ENCODE measurements around the gene CT45A6.
"Not testable (repeated sequence)": the region's sequence is repeated elsewhere in the genome, so short reads cannot be mapped to it uniquely, and the experiment has no call there.

Gene CT45A6

DNA sequence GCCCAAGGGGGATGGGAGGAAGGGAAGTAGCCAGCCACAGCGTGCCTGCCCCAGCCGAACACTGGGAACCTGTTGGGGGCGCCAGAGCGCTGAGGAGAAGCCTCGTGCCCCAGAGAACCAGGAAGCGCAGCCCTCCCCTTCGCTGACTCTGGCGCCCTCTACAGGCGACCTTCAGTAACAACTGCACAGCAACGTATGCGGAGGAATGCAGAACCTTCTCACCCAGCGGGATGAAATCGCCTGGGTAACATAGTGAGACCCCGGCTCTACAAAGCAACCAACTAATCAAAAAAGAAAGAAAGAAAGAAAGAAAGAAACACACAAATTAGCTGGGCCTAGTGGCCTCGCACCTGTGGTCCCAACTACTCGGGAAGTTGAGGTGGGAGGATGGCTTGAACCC lies at the start of gene CT45A6:
Gene CT45A6, minus strand, starts transcription at position 101 of the 400 bp plus-strand sequence. CDS start 3,794 bp downstream, outside the sequence.
- not testable (repeated sequence) for DNase-seq (ENCODE audit: low read depth)

GRCh38 chrX:135837180-135837579 lies 34.6 kb upstream of the CT45A6 start, which contains the start of gene CT45A7:
Gene CT45A7 (minus strand): TSS chrX:135837280. CDS start chrX:135833533, 3,747 bp downstream.
- not testable (repeated sequence) for DNase-seq (ENCODE audit: low read depth)

DNA sequence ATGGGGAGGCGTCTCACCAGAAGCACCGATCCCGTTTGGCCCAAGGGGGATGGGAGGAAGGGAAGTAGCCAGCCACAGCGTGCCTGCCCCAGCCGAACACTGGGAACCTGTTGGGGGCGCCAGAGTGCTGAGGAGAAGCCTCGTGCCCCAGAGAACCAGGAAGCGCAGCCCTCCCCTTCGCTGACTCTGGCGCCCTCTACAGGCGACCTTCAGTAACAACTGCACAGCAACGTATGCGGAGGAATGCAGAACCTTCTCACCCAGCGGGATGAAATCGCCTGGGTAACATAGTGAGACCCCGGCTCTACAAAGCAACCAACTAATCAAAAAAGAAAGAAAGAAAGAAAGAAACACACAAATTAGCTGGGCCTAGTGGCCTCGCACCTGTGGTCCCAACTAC lies 17.3 kb upstream of the CT45A6 start, which contains the start of gene CT45A2:
Gene CT45A2, minus strand, starts transcription at position 101 of the 400 bp plus-strand sequence. CDS start 3,747 bp downstream, outside the sequence.
- not testable (repeated sequence) for DNase-seq (ENCODE audit: low read depth)

- not testable (repeated sequence) for DNase-seq (ENCODE audit: low read depth)
These were observed 17.2 kb downstream of the CT45A6 start, which contains the start of gene CT45A5 for GRCh38 chrX:135785403-135785802. Gene CT45A5 (minus strand): TSS chrX:135785503. CDS start chrX:135781729, 3,774 bp downstream.

DNA sequence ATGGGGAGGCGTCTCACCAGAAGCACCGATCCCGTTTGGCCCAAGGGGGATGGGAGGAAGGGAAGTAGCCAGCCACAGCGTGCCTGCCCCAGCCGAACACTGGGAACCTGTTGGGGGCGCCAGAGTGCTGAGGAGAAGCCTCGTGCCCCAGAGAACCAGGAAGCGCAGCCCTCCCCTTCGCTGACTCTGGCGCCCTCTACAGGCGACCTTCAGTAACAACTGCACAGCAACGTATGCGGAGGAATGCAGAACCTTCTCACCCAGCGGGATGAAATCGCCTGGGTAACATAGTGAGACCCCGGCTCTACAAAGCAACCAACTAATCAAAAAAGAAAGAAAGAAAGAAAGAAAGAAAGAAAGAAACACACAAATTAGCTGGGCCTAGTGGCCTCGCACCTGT lies 34.5 kb downstream of the CT45A6 start, which contains the start of gene CT45A3:
Gene CT45A3, minus strand, starts transcription at position 101 of the 400 bp plus-strand sequence. CDS start 3,747 bp downstream, outside the sequence.
- not testable (repeated sequence) for DNase-seq (ENCODE audit: low read depth)

- DNase-seq (ENCODE audit: low read depth), result not testable (repeated sequence)
These were observed 57.8 kb downstream of the CT45A6 start for GRCh38 chrX:135744739-135745138.
